Transverse colon (tissue), 4 donors: ENCODE measurements around the gene NLGN4X. TPM values are rescaled to one million over a fixed set of nuclear protein-coding genes. Genes with fewer than 3 reads are reported as not detected.

Source experiments
- DNase-seq: peaks from one replicate; pipeline ENCODE4 v3.0.0-alpha.2; 2019
- H3K27ac ChIP-seq, 4 donors: fragments of 200-600 bp; sonication (generic); 2 replicates each; pipeline ENCODE4 v1.5.1; 2016 to 2018; ENCODE audit warnings: inconsistent platforms in 4 of 4
- H3K27me3 ChIP-seq: fragments of 200-600 bp; sonication (generic); 2 replicates; pipeline ENCODE4 v1.5.1; 2017; ENCODE audit warnings: inconsistent platforms
- H3K36me3 ChIP-seq, 4 donors: fragments of 200-600 bp; sonication (generic); 2 replicates each; pipeline ENCODE4 v1.5.1; 2017 to 2019; ENCODE audit warnings: inconsistent platforms in 4 of 4
- H3K4me1 ChIP-seq, 4 donors: fragments of 200-600 bp; sonication (generic); 2 replicates each; pipeline ENCODE4 v1.5.1; 2017 to 2020; ENCODE audit warnings: inconsistent platforms in 4 of 4
- H3K4me3 ChIP-seq, 4 donors: fragments of 200-600 bp; sonication (generic); 1 replicate in 1 of 4; 2 replicates in 3 of 4; pipeline versions ENCODE4 v1.5.1 to v1.6.1; 2017 to 2019; ENCODE audit warnings: inconsistent platforms in 4 of 4
- H3K9me3 ChIP-seq, 2 donors: fragments of 200-600 bp; sonication (generic); 2 replicates each; pipeline ENCODE4 v1.5.1; 2017 to 2019; ENCODE audit warnings: inconsistent platforms in 2 of 2
- CTCF ChIP-seq, 5 experiments: fragments of 200-600 bp in 3 of 5; fragments of 450-650 bp in 2 of 5; sonication (generic) in 3 of 5; IDR thresholded peaks; 1 replicate in 2 of 5; 2 replicates in 3 of 5; pipeline ENCODE4 v1.5.1; 2016 to 2017; ENCODE audit warnings: antibody characterized with exemption in 5 of 5, inconsistent platforms in 3 of 5, mild to moderate bottlenecking in 2 of 5, moderate library complexity in 1 of 5
- EP300 ChIP-seq: sonication (generic); formaldehyde crosslinking; IDR thresholded peaks from one replicate; pipeline ENCODE4 v1.6.1; 2017; ENCODE audit warnings: antibody characterized with exemption, low read depth
- POLR2A ChIP-seq: fragments of 450-650 bp; IDR thresholded peaks from one replicate; pipeline ENCODE4 v1.6.1; 2016; ENCODE audit warnings: antibody characterized with exemption, mild to moderate bottlenecking, moderate library complexity
- POLR2AphosphoS5 ChIP-seq, 3 donors: sonication (generic); formaldehyde crosslinking; IDR thresholded peaks; one replicate each; pipeline ENCODE4 v1.6.1; 2016; ENCODE audit warnings: antibody characterized with exemption in 3 of 3
- WGBS, 2 donors: methylation state at CpG; one replicate each; pipeline ENCODE4 v1.1.5; 2018; ENCODE audit warnings: low coverage in 1 of 2; 5-methylcytosine and 5-hydroxymethylcytosine counted together
- in situ Hi-C, 4 donors: fragments of 200-750 bp; cut with MboI; loops; one replicate each; pipeline versions ENCODE4 v1.15.0 to v1.15.1; 2017; ENCODE audit warnings: low sequenced_read_pairs in 3 of 4, low pct_ligation_motif_present in 1 of 4, low pct_unique_long_range_greater_than_20kb in 1 of 4
- intact Hi-C: fragments of 100-400 bp; cut with DNase I; formaldehyde crosslinking; loops from one replicate; pipeline ENCODE4 v1.15.1; 2023; ENCODE audit warnings: low total_unique reads
- total RNA-seq, 4 donors: library from RNA; depleted of rRNA; stranded (reverse); fragments of >200 nt; gene quantifications; one replicate each; pipeline ENCODE4 v1.1.0, GENCODE V29; 2016

NLGN4X gene
- total RNA-seq, 4 donors from 2014 or later: 0.96 to 1.7 (median 1.5) TPM; not detected in 1

GRCh38 chrX:6163721-6164120, 64.9 kb downstream of the NLGN4X start:
- no peak overlapping the region for H3K27ac ChIP-seq
- WGBS, 2 donors: 53% methylated on average over 1 of the region's 1 CpG; no CpG with 5 or more reads in 1 of the 2 donors
- no peaks in the 10 kb centered on the region for H3K27me3 ChIP-seq
- no peaks in the 10 kb centered on the region for H3K4me1 ChIP-seq
- no peak overlapping the region for H3K4me3 ChIP-seq
- H3K36me3 ChIP-seq: no peaks in the 10 kb centered on the region
- DNase-seq: no peak
- intact Hi-C loops (no loop called here), in situ Hi-C loops (no loop called here)
- no peak for TF ChIP-seq CTCF (IDR thresholded peaks at IDR 0.05)
- no peak for TF ChIP-seq EP300
- TF ChIP-seq POLR2A: no peak
- TF ChIP-seq POLR2AphosphoS5 (IDR thresholded peaks at IDR 0.05): no peak
- H3K9me3 ChIP-seq: no peaks in the 10 kb centered on the region

GRCh38 chrX:6159468-6159867, 69.2 kb downstream of the NLGN4X start:
- WGBS, 2 donors: 56% methylated on average over 5 of the region's 5 CpGs; no CpG with 5 or more reads in 1 of the 2 donors

GRCh38 chrX:6151971-6152370, 76.7 kb downstream of the NLGN4X start:
- in situ Hi-C loops: no loop called here
- Histone ChIP-seq H3K36me3 (no peaks in the 10 kb centered on the region), H3K27me3 (no peaks in the 10 kb centered on the region), H3K27ac (no peak overlapping the region), H3K9me3 (no peaks in the 10 kb centered on the region), H3K4me3 (no peak overlapping the region), H3K4me1 (no peaks in the 10 kb centered on the region)
- no peak for DNase-seq
- WGBS, 2 donors: 57% methylated on average over 5 of the region's 5 CpGs; no CpG with 5 or more reads in 1 of the 2 donors
- intact Hi-C loops: no loop called here
- no peak for TF ChIP-seq EP300
- no peak for TF ChIP-seq POLR2A
- no peak for TF ChIP-seq CTCF (IDR thresholded peaks at IDR 0.05)
- no peak for TF ChIP-seq POLR2AphosphoS5 (IDR thresholded peaks at IDR 0.05)

More at GRCh38 chrX:6159468-6159867, 69.2 kb downstream of the NLGN4X start:
- Histone ChIP-seq H3K9me3 (no peaks in the 10 kb centered on the region), H3K4me1 (no peaks in the 10 kb centered on the region), H3K27me3 (no peaks in the 10 kb centered on the region), H3K4me3 (no peak overlapping the region), H3K36me3 (no peaks in the 10 kb centered on the region), H3K27ac (no peak overlapping the region)
- intact Hi-C loops (no loop called here), in situ Hi-C loops (no loop called here)
- TF ChIP-seq POLR2A: no peak
- TF ChIP-seq CTCF (IDR thresholded peaks at IDR 0.05): no peak
- no peak for TF ChIP-seq EP300
- TF ChIP-seq POLR2AphosphoS5 (IDR thresholded peaks at IDR 0.05): no peak
- DNase-seq: no peak

GRCh38 chrX:6149060-6149872, 79.4 kb downstream of the NLGN4X start:
- TF ChIP-seq CTCF (IDR thresholded peaks at IDR 0.05) (no peak), POLR2AphosphoS5 (IDR thresholded peaks at IDR 0.05) (no peak), POLR2A (no peak), EP300 (no peak)

More at GRCh38 chrX:6149060-6149872, 79.4 kb downstream of the NLGN4X start:
- intact Hi-C loops (no loop called here), in situ Hi-C loops (no loop called here)
- 64% methylated on average over 6 of the region's 6 CpGs; no CpG with 5 or more reads in 1 of the 2 donors for WGBS, 2 donors
- Histone ChIP-seq H3K36me3 (no peaks in the 10 kb centered on the region), H3K27me3 (no peaks in the 10 kb centered on the region), H3K9me3 (no peaks in the 10 kb centered on the region), H3K27ac (no peak overlapping the region), H3K4me3 (no peak overlapping the region), H3K4me1 (no peaks in the 10 kb centered on the region)
- no peak for DNase-seq
